Left renal pelvis (tissue), 4 donors: ENCODE measurements around the gene POLD2. TPM values are rescaled to one million over a fixed set of nuclear protein-coding genes. Genes with fewer than 3 reads are reported as not detected.

Experiments
- DNase-seq, 4 donors: peaks; one replicate each; pipeline ENCODE4 v3.0.0-alpha.2; 2013; ENCODE audit warnings: low read depth in 4 of 4, low spot score in 3 of 4
- polyA plus RNA-seq, 4 donors: library from polyadenylated mRNA; unstranded; fragments of 120-200 nt; gene quantifications; one replicate each; pipeline ENCODE4 v1.2.1, GENCODE V29; 2013; ENCODE audit not compliant: insufficient read length in 4 of 4

Gene POLD2
- polyA plus RNA-seq, 4 donors = 96.7 to 117 (median 113) TPM

- no peak for DNase-seq
Observed at GRCh38 chr7:44103566-44103922, 19.8 kb downstream of the POLD2 start.

GRCh38 chr7:44102846-44103565 is 20.3 kb downstream of the POLD2 start:
- DNase-seq = no peak

- no peak for DNase-seq
Observed at GRCh38 chr7:44101966-44102845, 21.1 kb downstream of the POLD2 start.

- no peak for DNase-seq
Observed at GRCh38 chr7:44101303-44101965, 21.9 kb downstream of the POLD2 start.

- DNase-seq = no peak
Observed at GRCh38 chr7:44100458-44101302, 22.7 kb downstream of the POLD2 start.

GRCh38 chr7:44099669-44100068 is 23.7 kb downstream of the POLD2 start:
- no peak for DNase-seq

GRCh38 chr7:44098092-44099068 is 25.0 kb downstream of the POLD2 start:
- DNase-seq = no peak

GRCh38 chr7:44097064-44097932 is 26.1 kb downstream of the POLD2 start:
- no peak for DNase-seq

- no peak for DNase-seq
Observed at GRCh38 chr7:44096326-44096881, 26.9 kb downstream of the POLD2 start.

GRCh38 chr7:44095781-44096180 is 27.6 kb downstream of the POLD2 start:
- no peak for DNase-seq

GRCh38 chr7:44094883-44095592 is 28.3 kb downstream of the POLD2 start:
- no peak for DNase-seq

- no peak for DNase-seq
Observed at GRCh38 chr7:44094365-44094764, 29.0 kb downstream of the POLD2 start.

GRCh38 chr7:44093102-44093641 is 30.2 kb downstream of the POLD2 start:
- no peak for DNase-seq

- DNase-seq = no peak
Observed at GRCh38 chr7:44087911-44088838, 35.2 kb downstream of the POLD2 start.

GRCh38 chr7:44086627-44087026 is 36.7 kb downstream of the POLD2 start:
- no peak for DNase-seq

GRCh38 chr7:44085546-44085945 is 37.8 kb downstream of the POLD2 start:
- no peak for DNase-seq
